HG02623 (cell line): Measurements from ENCODE around the gene CFAP58.

Experiments
- ATAC-seq: cut with Tn5 transposase; IDR thresholded peaks from one replicate; pipeline ENCODE4 v1.9.1; 2021; ENCODE audit warnings: moderate library complexity; ENCODE audit not compliant: unreplicated experiment

CFAP58 gene

DNA sequence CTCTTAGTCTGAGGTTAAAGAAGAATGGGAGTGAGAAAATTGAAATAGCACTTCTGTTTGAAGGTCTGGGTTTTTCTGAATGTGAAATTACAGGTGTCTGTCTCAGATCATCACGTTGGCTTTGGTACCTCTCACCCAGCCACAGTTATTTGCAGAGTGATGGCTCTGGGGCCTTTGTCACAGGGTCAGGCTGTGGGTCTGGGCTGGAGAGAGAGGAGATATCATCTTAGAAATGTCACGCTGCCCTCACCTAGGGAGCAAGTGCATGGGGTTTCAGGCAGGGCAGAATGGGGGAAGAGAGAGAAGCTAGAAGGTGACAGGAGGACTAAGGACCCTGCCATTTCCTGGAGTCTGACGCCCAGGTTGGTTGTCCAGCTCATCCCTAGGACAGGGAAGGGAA is 127.2 kb downstream of the CFAP58 start:
- ATAC-seq = no peak

DNA sequence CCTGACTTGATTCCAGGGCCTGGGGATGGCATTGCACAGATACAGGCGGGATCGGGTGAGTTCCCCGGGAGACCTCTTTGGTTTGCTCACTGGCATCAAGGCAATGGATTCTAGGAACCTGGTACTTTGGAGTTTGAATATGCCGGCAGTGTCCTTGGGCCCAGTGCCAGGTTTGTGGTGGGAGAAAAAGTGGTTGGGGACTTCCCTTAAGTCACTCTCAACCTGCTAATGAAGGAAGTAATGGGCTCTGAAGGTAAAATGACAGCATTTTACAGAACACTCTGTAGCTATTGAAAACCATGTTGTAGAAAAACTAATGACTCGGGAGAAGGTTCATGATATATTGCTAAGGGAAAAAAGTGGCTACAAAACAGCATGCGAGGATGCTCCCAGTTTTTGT is 129.9 kb downstream of the CFAP58 start:
- no peak for ATAC-seq

DNA sequence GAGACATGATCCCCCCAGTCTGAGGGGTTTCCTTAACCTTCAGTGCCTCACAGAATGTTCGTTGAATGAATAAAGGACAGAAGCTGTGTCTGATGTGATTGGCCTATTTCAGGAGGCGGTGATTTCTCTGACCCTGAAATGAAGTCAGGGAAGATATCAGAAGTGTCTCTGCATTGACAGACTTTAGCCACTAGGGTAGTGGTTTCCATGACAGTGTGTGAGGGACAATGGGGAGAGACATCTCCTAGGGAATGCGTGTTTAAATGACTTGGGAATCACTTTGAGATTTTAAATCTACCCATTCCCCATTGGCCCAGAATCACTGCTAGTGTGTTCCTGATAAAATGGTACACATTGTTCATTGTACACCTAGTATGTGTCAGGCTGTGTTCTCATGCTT is 132.0 kb downstream of the CFAP58 start:
- no peak for ATAC-seq

DNA sequence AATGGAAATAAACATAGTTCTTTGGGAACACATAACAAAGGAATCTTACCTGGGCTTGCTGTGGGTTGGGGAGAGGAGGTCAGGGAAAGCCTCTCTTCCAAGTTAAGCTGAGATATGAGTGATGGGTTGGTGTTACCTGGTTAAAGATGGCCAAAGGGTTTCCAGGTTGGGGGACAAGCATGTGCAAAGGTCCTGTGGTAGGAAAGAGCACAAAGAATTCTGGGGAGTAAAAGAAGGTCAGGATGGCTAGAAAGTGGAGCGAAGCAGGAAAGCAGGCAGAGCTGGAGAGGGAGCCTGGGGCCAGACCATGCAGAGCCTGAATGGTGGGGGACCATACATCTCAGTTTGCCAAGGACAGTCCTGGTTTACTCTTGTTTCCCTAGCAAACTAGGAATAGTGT is 133.2 kb downstream of the CFAP58 start:
- no peak for ATAC-seq

DNA sequence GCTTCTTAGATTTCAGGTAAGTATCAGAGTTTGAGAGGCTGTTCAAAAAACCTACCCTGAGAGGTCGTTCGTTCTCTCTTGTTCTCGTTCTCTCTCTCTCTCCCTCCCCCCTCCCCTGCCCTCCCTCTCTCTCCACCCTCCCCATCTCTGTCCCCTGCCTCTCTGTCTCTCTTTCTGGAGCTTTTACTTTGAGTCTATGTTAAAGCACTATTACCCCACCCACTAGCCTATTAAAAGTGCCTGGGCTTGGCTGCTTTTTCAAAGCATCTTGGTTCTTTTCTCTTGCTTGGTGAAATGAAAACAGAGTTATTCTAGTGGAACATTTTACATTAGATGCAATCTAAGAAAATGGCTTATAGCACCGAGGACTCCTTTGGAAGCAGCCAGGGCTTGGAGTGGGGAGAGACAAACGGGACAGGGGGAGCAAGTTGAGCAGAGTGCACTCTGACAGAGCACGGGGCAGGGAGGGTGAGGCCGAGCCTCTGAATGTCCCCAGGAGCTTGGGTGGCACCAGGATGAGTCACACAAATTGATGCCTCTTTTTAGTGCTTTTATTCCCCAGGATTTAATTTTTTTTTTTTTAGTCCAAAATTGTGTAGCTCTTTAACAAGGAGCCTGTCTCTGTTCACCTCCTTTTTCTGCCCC is 134.3 kb downstream of the CFAP58 start:
- ATAC-seq = no peak

DNA sequence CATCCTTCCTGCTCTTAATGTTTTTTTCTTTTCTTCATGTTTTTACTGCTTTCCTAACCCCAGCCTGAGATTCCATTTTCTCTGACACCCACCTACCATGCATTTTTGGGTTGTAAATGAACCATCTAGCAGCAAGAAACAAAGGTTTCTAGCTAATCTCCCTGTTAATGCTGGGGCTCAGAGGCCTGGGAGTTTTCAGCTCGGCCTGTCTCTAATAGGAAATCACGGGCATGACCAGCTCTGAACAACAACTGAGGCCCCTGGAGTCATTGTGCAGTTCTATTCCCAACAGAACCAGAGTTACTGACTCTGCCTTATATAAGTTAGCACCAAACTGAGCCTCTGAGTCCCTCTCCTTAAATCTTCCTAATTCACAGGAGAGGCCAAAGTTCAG is 134.8 kb downstream of the CFAP58 start:
- ATAC-seq = no peak

DNA sequence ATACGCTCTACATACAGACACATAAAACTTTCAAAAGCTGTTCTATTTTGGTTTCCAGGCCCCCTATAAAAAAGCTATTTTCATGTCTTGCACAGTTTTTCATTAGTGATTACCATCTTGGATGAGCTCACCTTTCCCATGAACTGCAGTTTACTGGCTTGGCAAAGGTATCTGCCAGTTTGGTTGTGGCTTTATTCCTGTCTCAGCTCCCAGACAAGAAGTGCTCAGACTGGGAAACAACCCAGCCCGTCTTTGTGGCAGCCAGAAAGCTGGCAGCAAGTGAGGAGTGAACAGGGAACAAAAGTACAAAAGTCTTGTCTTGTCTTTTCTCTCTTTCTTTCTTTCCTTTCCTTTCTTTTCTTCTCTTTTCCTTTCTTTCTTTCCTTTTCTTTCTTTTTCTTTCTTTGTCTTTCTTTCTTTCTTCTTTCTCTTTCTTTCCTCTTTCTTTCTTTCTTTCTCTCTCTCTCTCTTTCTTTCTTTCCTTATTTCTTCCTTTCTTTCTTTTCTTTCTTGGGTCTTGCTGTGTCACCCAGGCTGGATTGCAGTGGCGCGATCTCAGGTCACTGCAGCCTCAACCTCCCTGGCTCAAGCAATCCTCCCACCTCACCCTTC is 138.8 kb downstream of the CFAP58 start:
- ATAC-seq = no peak

DNA sequence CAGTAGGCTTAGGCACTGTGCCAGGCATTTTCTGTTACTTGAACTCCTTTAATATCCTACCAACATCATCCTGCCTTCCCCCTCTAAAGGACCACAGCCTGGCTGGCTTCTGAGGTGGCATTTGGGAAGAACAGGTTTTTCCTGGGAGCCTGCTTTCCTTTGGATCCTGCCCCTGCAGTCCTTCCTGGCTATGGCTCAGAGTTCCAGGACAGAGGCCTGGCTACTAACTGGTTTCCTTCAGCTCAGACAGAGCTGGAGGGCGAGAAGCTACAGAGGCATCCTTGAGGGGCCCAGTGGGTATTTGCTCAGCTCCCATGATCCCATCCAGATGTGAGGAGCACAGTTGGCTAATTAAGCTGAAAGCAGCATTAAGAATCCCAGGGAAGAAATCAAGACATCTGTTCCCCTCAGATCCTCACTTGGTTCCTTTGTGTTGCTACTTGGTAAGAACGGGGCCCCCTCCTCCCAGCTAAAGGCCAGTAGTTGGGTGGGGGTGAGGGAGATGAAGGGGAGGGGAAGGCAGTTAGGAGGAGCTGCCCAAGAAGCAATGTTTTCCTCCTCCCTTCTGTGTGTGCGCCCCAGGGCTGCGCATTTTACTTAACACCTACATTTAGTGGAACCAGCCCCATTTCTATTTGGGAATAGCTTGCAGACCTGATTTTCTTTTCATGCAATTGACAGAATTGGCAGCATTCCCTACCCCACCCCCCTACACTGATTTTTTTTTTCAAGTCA is 144.9 kb downstream of the CFAP58 start:
- ATAC-seq = no peak

DNA sequence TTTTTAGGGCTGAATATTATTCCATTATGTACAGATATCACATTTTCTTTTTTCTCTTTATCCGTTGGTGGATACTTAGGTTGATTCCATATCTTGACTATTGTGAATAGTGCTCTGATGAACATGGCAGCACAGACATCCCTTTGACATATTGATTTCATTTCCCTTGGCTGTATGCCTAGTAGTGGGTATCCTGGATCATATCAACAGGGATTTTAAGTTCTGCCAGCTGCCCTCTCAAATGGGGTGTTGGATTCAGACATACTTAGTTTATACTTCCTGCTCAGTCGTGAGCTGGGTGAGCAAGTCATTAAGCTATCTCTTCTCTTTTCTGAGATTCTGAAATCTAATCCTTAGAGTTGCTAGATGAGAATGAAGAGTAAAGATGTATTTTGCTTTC is 147.8 kb downstream of the CFAP58 start:
- ATAC-seq = no peak

DNA sequence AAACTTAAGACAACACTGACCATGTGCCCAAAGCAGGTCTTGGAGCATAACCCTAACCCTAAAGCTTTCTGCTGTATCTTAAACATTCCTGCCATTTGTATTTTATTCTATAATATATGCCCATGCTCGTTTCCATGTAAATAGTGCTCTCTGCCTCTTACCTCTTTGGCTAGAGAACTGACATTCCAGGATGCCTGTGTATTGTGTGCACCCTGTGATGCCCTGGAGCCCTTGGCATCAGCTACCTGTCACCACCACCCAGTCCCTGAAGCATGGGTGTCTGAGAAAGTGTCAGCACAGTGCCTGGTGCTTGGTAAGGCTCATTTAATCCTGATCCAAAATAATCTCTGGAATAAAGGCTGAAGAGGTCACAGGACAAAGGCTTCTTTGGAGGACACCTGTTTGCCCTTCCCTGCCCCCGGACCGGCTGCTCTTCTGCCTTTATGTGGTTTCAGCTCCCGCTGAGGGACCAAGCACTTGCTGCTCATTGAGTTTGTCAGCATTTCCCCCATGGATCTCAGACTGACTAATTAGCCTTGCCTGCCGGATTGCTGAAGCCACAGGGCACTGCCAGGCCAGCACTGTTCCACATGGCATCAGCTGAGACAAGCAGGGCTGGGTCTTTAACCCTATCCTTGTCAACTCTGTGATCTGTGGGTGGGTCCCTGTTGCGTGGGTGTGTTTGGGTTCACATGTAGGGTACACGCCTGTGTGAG is 148.4 kb downstream of the CFAP58 start:
- no peak for ATAC-seq

DNA sequence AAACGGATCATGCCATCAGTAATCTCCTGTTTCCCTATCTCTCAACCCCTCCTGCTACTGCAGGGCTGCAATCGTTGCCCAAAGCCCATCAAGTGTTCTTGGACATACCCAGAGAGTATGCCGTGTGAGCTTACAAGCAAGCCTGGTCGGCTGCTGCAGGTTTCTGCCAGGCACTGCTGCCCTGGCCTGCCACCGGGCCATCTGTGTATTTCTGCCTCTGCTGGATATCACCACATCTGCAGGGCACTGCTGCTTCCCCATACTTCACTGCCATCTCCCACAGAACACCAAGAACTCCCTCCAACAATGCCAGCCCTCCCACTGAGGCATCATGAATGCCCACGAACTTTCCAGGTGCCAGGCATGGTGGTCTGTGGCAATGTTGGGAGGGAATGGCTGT is 149.3 kb downstream of the CFAP58 start:
- no peak for ATAC-seq
